Tibial nerve (tissue), 4 donors: Measurements from ENCODE around the gene GAK. TPM values are rescaled to one million over a fixed set of nuclear protein-coding genes. Genes with fewer than 3 reads are reported as not detected.

Source experiments
- DNase-seq, 2 donors: peaks; one replicate each; pipeline ENCODE4 v3.0.0-alpha.2; 2019; ENCODE audit warnings: low spot score in 2 of 2
- H3K27ac ChIP-seq, 4 donors: fragments of 200-600 bp; sonication (generic) in 3 of 4; one replicate each; pipeline ENCODE4 v1.5.1; 2017 to 2019; ENCODE audit warnings: mild to moderate bottlenecking in 1 of 4
- H3K27me3 ChIP-seq, 2 donors: fragments of 200-600 bp; sonication (generic) in 1 of 2; one replicate each; pipeline versions ENCODE4 v1.5.1 to v1.6.0; 2017 to 2019
- H3K36me3 ChIP-seq, 3 donors: fragments of 200-600 bp; sonication (generic); one replicate each; pipeline ENCODE4 v1.5.1; 2018 to 2019
- H3K4me1 ChIP-seq, 4 donors: fragments of 200-600 bp; sonication (generic) in 3 of 4; one replicate each; pipeline ENCODE4 v1.5.1; 2017 to 2019
- H3K4me3 ChIP-seq, 4 donors: fragments of 200-600 bp; sonication (generic) in 3 of 4; one replicate each; pipeline ENCODE4 v1.5.1; 2017 to 2019; ENCODE audit warnings: mild to moderate bottlenecking in 1 of 4, moderate library complexity in 1 of 4
- H3K9me3 ChIP-seq, 4 donors: fragments of 200-600 bp; sonication (generic) in 3 of 4; one replicate each; pipeline ENCODE4 v1.5.1; 2017 to 2019
- EP300 ChIP-seq, 2 donors: sonication (generic); formaldehyde crosslinking; IDR thresholded peaks; one replicate each; pipeline ENCODE4 v1.6.1; 2017; ENCODE audit warnings: antibody characterized with exemption in 2 of 2, mild to moderate bottlenecking in 1 of 2
- POLR2A ChIP-seq, 2 donors: fragments of 450-650 bp; IDR thresholded peaks; one replicate each; pipeline ENCODE4 v1.6.1; 2017; ENCODE audit warnings: antibody characterized with exemption in 2 of 2, mild to moderate bottlenecking in 2 of 2, moderate library complexity in 2 of 2
- WGBS, 2 donors: methylation state at CpG; one replicate each; pipeline ENCODE4 v1.1.5; 2018; 5-methylcytosine and 5-hydroxymethylcytosine counted together
- total RNA-seq, 4 donors: library from RNA; depleted of rRNA; stranded (reverse); fragments of >200 nt; gene quantifications; one replicate each; pipeline ENCODE4 v1.1.0, GENCODE V29; 2016
- TF ChIP-seq, protein P1 (sequence below), 5 experiments: fragments of 200-600 bp in 3 of 5; fragments of 450-650 bp in 2 of 5; sonication (generic) in 3 of 5; IDR thresholded peaks; one replicate each; pipeline ENCODE4 v1.5.1; 2016 to 2019; ENCODE audit warnings: antibody characterized with exemption in 5 of 5, mild to moderate bottlenecking in 3 of 5, moderate library complexity in 2 of 5

Gene GAK
- total RNA-seq, 4 donors from 2014 or later, result 92.3 to 177 (median 127) TPM

DNA sequence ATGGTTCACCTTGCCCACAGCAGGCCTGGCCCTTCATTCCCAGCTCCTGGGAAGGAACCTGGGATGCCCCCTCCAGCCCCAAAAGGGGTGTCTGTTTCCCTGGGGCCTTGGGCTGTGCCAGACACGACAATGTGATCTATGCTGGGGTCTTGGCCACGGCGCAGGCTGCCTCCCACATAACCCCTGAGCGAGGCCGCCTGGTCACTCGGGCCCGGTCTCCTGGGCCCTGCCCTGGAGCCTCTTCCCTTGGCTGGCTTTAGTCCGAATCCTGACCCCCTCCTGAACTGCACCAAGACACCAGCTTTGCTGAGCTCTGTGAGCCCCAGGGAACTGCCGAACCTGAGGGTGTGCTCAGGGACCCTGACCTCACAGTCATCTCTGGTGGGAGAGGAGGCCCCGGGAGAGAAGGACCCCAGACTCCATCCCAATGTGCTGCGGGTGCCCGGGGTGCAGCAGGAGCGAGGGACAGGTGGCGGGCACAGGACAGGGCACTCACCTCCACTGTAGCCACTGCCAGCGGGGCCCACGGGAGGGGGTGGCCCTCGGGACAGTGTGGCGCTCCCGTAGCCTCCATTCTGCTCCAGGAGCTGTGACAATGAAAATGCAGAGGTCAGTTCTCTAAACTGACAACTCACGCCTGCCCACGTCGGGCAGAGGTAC lies 42.0 kb downstream of the GAK start:
- H3K4me1 ChIP-seq, result no peaks in the 10 kb centered on the region
- 93 to 96% methylated on average over 18 to 19 of the region's 22 CpGs for WGBS, 2 donors
- H3K36me3 ChIP-seq, result peaks cover 0 to 100% (median 14%) of the 10 kb centered on the region in 3 donors
- H3K4me3 ChIP-seq, result no peak overlapping the region
- H3K27ac ChIP-seq, result no peak overlapping the region
- no peak for TF ChIP-seq POLR2A (IDR thresholded peaks at IDR 0.05)
- TF ChIP-seq EP300 (IDR thresholded peaks at IDR 0.05), result no peak
- TF ChIP-seq, protein P1, sequence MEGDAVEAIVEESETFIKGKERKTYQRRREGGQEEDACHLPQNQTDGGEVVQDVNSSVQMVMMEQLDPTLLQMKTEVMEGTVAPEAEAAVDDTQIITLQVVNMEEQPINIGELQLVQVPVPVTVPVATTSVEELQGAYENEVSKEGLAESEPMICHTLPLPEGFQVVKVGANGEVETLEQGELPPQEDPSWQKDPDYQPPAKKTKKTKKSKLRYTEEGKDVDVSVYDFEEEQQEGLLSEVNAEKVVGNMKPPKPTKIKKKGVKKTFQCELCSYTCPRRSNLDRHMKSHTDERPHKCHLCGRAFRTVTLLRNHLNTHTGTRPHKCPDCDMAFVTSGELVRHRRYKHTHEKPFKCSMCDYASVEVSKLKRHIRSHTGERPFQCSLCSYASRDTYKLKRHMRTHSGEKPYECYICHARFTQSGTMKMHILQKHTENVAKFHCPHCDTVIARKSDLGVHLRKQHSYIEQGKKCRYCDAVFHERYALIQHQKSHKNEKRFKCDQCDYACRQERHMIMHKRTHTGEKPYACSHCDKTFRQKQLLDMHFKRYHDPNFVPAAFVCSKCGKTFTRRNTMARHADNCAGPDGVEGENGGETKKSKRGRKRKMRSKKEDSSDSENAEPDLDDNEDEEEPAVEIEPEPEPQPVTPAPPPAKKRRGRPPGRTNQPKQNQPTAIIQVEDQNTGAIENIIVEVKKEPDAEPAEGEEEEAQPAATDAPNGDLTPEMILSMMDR (IDR thresholded peaks at IDR 0.05), result no peak
- no peaks in the 10 kb centered on the region for H3K9me3 ChIP-seq
- no peaks in the 10 kb centered on the region for H3K27me3 ChIP-seq
- DNase-seq, result no peak

DNA sequence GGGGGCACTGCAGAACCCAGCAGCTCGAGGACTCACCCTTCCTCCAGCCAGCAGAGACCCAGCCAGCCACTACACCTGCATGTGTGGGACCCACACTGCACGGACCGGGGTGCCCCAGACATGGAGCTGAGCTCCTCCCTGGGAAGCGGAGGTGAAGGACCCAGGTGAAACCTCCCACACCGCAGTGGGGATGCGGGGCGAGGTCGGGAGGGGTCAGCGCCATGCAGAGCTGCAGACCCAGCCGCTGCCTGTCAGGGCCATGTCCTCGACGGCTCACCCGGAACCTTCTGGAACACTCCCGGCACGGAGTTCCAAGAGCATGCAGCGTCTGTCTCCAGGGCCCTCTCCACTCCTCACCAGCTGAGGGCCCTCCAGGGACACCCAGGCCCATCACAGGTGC lies 42.6 kb downstream of the GAK start:
- Histone ChIP-seq H3K4me1 (no peaks in the 10 kb centered on the region), H3K27ac (no peak overlapping the region), H3K4me3 (no peak overlapping the region), H3K36me3 (peaks cover 0 to 100% (median 14%) of the 10 kb centered on the region in 3 donors), H3K9me3 (no peaks in the 10 kb centered on the region), H3K27me3 (no peaks in the 10 kb centered on the region)
- TF ChIP-seq POLR2A (IDR thresholded peaks at IDR 0.05) (no peak), EP300 (IDR thresholded peaks at IDR 0.05) (no peak)
- TF ChIP-seq, protein P1 (IDR thresholded peaks at IDR 0.05), result no peak
- 92 to 94% methylated on average over 10 to 16 of the region's 16 CpGs for WGBS, 2 donors
- DNase-seq, result no peak

DNA sequence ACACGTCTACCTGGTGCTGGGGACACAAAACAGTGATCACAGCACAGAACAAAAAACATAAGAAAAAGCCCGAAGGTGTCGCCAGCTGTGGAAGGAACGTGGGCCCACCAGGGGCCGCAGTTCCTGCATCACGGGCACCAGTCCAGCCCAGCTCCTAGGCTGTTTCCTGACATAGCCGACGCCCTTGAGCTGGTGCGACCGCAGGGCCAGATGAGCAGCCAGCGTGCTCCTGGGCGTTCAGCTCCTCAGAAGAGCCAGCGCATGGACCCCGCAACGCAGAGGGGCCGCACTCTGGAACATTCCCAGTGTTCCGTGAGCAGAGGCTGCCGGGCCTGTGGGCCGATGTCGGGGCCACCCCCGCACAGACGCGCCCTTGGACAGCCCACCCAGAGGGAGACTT lies 44.1 kb downstream of the GAK start:
- Histone ChIP-seq H3K27ac (no peak overlapping the region), H3K27me3 (no peaks in the 10 kb centered on the region), H3K4me1 (no peaks in the 10 kb centered on the region), H3K4me3 (no peak overlapping the region), H3K36me3 (peaks cover 0 to 100% (median 23%) of the 10 kb centered on the region in 3 donors), H3K9me3 (no peaks in the 10 kb centered on the region)
- WGBS, 2 donors, result 91 to 93% methylated on average over 18 of the region's 23 CpGs
- no peak for DNase-seq
- TF ChIP-seq POLR2A (IDR thresholded peaks at IDR 0.05) (no peak), EP300 (IDR thresholded peaks at IDR 0.05) (no peak)
- TF ChIP-seq, protein P1 (IDR thresholded peaks at IDR 0.05), result no peak

DNA sequence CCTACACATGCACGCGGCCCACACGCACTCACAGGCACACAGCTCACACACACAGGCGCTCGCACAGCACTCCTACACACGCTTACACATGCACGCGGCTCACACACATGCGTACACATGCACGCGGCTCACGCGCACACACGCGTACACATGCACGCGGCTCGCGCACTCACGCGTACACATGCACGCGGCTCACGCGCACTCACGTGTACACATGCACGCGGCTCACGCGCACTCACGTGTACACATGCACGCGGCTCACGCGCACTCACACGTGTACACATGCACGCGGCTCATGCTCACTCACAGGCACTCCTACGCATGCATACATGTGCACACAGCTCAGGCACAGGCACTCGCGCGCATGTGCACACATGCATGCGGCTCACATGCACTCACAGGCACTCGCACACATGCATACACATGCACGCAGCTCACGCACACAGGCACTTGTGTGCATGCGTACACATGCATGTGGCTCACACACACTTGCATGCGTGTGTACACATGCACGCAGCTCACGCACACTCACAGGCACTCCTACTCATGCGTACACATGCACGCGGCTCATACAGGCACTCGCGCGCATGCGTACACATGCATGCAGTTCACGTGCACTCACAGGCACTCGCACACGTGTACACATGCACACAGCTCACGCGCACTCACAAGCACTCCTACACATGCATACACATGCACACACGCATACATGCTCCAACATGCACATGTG lies 44.9 kb downstream of the GAK start:
- H3K36me3 ChIP-seq, result peaks cover 0 to 100% (median 19%) of the 10 kb centered on the region in 3 donors
- 95% methylated on average over 63 of the region's 63 CpGs for WGBS, 2 donors
- no peaks in the 10 kb centered on the region for H3K4me1 ChIP-seq

More for the DNA sequence above, 44.9 kb downstream of the GAK start:
- TF ChIP-seq EP300 (IDR thresholded peaks at IDR 0.05), result no peak
- no peak for TF ChIP-seq POLR2A (IDR thresholded peaks at IDR 0.05)
- TF ChIP-seq, protein P1 (IDR thresholded peaks at IDR 0.05), result no peak
- no peaks in the 10 kb centered on the region for H3K9me3 ChIP-seq
- no peak overlapping the region for H3K4me3 ChIP-seq
- H3K27me3 ChIP-seq, result no peaks in the 10 kb centered on the region
- H3K27ac ChIP-seq, result no peak overlapping the region
- DNase-seq, result no peak
